ENCODE data around the gene TMEM178A.

GRCh38 chr2:39638581-39638980 lies 27.1 kb upstream of the TMEM178A start:
- TF ChIP-seq, protein P1, sequence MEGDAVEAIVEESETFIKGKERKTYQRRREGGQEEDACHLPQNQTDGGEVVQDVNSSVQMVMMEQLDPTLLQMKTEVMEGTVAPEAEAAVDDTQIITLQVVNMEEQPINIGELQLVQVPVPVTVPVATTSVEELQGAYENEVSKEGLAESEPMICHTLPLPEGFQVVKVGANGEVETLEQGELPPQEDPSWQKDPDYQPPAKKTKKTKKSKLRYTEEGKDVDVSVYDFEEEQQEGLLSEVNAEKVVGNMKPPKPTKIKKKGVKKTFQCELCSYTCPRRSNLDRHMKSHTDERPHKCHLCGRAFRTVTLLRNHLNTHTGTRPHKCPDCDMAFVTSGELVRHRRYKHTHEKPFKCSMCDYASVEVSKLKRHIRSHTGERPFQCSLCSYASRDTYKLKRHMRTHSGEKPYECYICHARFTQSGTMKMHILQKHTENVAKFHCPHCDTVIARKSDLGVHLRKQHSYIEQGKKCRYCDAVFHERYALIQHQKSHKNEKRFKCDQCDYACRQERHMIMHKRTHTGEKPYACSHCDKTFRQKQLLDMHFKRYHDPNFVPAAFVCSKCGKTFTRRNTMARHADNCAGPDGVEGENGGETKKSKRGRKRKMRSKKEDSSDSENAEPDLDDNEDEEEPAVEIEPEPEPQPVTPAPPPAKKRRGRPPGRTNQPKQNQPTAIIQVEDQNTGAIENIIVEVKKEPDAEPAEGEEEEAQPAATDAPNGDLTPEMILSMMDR (IDR thresholded peaks at IDR 0.05) = no peak
- no peak for TF ChIP-seq POLR2A (IDR thresholded peaks at IDR 0.05)
